Effector memory CD4-positive, alpha-beta T cell (primary cell): ENCODE measurements around the gene COL12A1.

Experiments
- DNase-seq, 3 donors: peaks; one replicate each; pipeline ENCODE4 v3.0.0-alpha.2; 2020
- H3K27ac ChIP-seq: 2 replicates; pipeline ENCODE4 v1.7.0; 2013; ENCODE audit warnings: mild to moderate bottlenecking, low read length, moderate library complexity; ENCODE audit not compliant: insufficient read depth, poor library complexity, severe bottlenecking
- H3K27me3 ChIP-seq: replicated peaks from 2 replicates; pipeline ENCODE4 v1.7.0; 2013; ENCODE audit warnings: mild to moderate bottlenecking, low read length; ENCODE audit not compliant: insufficient read depth, control insufficient read depth, poor library complexity, severe bottlenecking
- H3K36me3 ChIP-seq: 2 replicates; pipeline ENCODE4 v1.7.0; 2013; ENCODE audit warnings: mild to moderate bottlenecking, low read length, moderate library complexity; ENCODE audit not compliant: control insufficient read depth, insufficient read depth
- H3K4me1 ChIP-seq: 2 replicates; pipeline ENCODE4 v1.7.0; 2013; ENCODE audit warnings: low read length, mild to moderate bottlenecking; ENCODE audit not compliant: control insufficient read depth, insufficient read depth, poor library complexity, severe bottlenecking
- H3K4me3 ChIP-seq: 2 replicates; pipeline ENCODE4 v1.7.0; 2013; ENCODE audit warnings: low read length, low read depth, mild to moderate bottlenecking; ENCODE audit not compliant: insufficient read depth, poor library complexity, severe bottlenecking
- H3K9me3 ChIP-seq: 2 replicates; pipeline ENCODE4 v1.7.0; 2013; ENCODE audit warnings: mild to moderate bottlenecking, low read length, moderate library complexity; ENCODE audit not compliant: control insufficient read depth

The COL12A1 gene

DNA sequence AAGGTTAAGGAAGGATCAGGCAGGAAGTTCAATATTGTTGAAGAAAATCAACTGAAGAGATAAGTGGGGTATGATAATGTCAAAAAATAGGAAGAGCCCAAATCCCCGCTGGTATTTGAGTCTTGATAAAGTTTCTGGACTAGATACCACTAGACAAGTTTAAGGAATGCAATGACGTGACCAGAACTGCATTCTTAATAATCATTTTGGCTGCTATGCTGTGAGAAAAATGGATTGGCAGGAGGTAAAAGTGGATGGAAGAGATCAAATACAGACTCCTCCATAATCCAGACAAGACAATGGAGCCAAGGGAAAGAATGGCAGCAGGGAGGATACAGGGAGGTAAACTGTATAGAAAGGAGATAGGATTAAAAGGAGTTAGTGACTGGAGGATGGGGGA, 128.2 kb downstream of the COL12A1 start:
- H3K4me3 ChIP-seq: no peak overlapping the region
- no peaks in the 10 kb centered on the region for H3K27me3 ChIP-seq
- no peak overlapping the region for H3K27ac ChIP-seq
- no peaks in the 10 kb centered on the region for H3K4me1 ChIP-seq
- no peaks in the 10 kb centered on the region for H3K36me3 ChIP-seq
- no peak for DNase-seq
- H3K9me3 ChIP-seq: no peaks in the 10 kb centered on the region

GRCh38 chr6:75076009-75076408, 129.8 kb downstream of the COL12A1 start:
- Histone ChIP-seq H3K4me1 (no peaks in the 10 kb centered on the region), H3K27me3 (no peaks in the 10 kb centered on the region), H3K9me3 (no peaks in the 10 kb centered on the region), H3K36me3 (no peaks in the 10 kb centered on the region), H3K4me3 (no peak overlapping the region), H3K27ac (no peak overlapping the region)
- DNase-seq: no peak

GRCh38 chr6:75070244-75070643, 135.6 kb downstream of the COL12A1 start:
- H3K27me3 ChIP-seq: no peaks in the 10 kb centered on the region
- H3K27ac ChIP-seq: no peak overlapping the region
- H3K4me1 ChIP-seq: no peaks in the 10 kb centered on the region
- DNase-seq: no peak
- H3K36me3 ChIP-seq: no peaks in the 10 kb centered on the region
- no peaks in the 10 kb centered on the region for H3K9me3 ChIP-seq
- H3K4me3 ChIP-seq: no peak overlapping the region

DNA sequence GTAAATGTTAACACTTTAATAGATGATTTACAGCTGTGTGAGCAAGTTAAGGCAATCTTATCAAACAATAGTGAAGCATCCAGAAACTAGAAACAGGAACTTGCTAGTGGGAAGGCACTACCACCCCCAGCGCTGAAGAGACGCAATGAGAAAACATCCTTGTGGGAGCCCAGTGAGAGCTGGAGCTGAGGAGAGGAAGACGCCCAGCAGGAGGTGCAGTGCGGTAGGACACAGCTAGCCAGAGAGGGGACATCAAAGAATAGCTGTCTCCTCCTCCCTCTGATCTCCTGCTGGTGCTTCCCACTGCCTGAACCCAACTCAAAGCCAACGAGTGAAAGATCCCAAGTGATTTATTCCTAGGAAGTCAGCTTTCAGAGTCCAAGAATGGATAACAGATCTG, 140.3 kb downstream of the COL12A1 start:
- H3K4me1 ChIP-seq: no peaks in the 10 kb centered on the region
- H3K27me3 ChIP-seq: no peaks in the 10 kb centered on the region
- no peaks in the 10 kb centered on the region for H3K9me3 ChIP-seq
- no peaks in the 10 kb centered on the region for H3K36me3 ChIP-seq
- DNase-seq: no peak
- H3K4me3 ChIP-seq: no peak overlapping the region
- H3K27ac ChIP-seq: no peak overlapping the region

GRCh38 chr6:75052491-75052890, 153.4 kb downstream of the COL12A1 start:
- DNase-seq: no peak
- no peaks in the 10 kb centered on the region for H3K27me3 ChIP-seq
- no peaks in the 10 kb centered on the region for H3K36me3 ChIP-seq
- H3K9me3 ChIP-seq: no peaks in the 10 kb centered on the region
- H3K4me1 ChIP-seq: no peaks in the 10 kb centered on the region
- no peak overlapping the region for H3K4me3 ChIP-seq
- no peak overlapping the region for H3K27ac ChIP-seq

DNA sequence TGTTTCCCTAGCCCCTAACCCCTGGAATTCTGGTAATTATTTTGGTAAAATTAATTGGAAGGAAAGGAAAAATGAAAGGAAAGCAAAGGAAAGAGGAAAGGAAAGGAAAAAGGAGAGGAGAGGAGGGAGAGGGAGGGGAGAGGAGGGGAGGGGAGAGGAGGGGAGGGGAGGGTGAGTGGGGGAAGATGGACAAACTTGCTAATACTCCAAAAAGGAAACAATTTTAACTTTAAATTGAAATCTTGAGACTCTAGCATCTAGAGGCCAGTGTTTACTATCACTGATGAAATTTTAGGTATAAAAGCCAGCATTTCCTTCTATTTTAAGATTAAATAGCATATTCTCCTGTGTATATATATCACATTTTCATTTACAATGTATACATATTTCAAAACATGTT, 156.5 kb downstream of the COL12A1 start:
- Histone ChIP-seq H3K27ac (no peak overlapping the region), H3K4me1 (no peaks in the 10 kb centered on the region)

DNA sequence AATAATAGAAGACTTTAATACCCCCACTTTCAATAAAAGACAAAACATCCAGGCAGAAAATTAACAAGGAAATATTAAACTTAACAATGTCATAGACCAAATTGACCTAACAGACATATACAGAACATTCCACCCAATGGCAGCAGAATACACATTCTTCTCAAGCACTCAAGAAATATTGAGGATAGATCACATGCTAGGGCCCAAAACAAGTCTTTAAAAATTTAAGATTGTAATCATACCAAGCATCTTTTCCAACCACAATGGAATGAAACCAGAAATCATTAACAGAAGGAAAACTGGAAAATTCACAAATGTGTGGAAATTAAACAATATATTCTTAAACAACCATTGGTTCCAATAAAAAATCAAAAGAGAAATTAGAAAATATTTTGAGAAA, 161.0 kb downstream of the COL12A1 start:
- Histone ChIP-seq H3K27me3 (no peaks in the 10 kb centered on the region), H3K4me3 (no peak overlapping the region), H3K9me3 (peaks cover 4% of the 10 kb centered on the region), H3K36me3 (no peaks in the 10 kb centered on the region), H3K4me1 (no peaks in the 10 kb centered on the region), H3K27ac (no peak overlapping the region)
- DNase-seq: no peak

More for the DNA sequence above, 156.5 kb downstream of the COL12A1 start:
- Histone ChIP-seq H3K27me3 (no peaks in the 10 kb centered on the region), H3K4me3 (no peak overlapping the region), H3K36me3 (no peaks in the 10 kb centered on the region), H3K9me3 (no peaks in the 10 kb centered on the region)
- DNase-seq: no peak

DNA sequence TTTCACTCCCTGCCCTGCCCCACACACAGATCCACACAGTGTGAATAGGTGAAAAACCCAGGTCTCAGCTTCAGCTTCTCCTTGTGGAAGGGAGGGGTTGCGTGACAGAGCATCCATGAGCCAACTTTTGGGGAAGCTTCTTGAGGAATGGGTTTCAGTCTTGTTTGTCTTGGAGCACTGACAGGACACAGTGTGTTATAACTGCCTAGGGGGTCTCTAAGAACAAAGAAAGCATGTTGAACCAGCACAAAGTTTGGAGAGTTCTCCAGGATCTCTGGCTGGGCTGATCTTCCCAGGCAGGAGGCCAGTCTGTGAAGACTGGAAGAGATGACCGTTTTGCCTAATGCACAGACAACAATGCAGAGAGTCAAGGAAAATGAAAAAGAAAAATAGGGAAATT, 164.5 kb downstream of the COL12A1 start:
- Histone ChIP-seq H3K27ac (no peak overlapping the region), H3K4me1 (no peaks in the 10 kb centered on the region), H3K36me3 (no peaks in the 10 kb centered on the region), H3K27me3 (no peaks in the 10 kb centered on the region), H3K4me3 (no peak overlapping the region), H3K9me3 (peaks cover 4% of the 10 kb centered on the region)
- DNase-seq: no peak
